ENCODE measurements around the gene TPRX1.

DNA sequence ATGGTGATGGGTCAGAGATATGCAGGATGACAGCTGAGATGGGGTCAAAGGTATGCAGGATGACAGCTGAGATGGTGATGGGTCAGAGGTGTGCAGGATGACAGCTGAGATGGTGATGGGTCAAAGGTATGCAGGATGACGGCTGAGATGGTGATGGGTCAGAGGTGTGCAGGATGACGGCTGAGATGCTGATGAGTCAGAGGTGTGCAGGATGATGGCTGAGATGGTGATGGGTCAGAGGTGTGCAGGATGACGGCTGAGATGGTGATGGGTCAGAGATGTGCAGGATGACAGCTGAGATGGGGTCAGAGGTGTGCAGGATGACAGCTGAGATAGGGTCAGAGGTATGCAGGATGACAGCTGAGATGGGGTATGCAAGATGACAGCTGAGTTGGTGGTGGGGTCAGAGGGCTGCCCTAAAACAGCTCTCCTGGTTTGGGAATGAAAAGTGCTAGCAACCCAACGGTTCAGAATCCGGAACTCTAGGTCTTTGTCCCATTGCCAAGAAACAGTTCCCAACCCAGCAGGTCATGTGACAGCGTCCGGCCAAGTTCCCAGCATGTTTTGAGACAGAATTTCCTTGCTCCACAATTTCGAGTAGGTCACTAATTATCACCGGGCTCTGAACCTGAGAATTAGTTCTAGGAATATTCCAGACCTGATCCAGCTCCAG is 22.6 kb downstream of the TPRX1 start:
- TF ChIP-seq, protein P1, sequence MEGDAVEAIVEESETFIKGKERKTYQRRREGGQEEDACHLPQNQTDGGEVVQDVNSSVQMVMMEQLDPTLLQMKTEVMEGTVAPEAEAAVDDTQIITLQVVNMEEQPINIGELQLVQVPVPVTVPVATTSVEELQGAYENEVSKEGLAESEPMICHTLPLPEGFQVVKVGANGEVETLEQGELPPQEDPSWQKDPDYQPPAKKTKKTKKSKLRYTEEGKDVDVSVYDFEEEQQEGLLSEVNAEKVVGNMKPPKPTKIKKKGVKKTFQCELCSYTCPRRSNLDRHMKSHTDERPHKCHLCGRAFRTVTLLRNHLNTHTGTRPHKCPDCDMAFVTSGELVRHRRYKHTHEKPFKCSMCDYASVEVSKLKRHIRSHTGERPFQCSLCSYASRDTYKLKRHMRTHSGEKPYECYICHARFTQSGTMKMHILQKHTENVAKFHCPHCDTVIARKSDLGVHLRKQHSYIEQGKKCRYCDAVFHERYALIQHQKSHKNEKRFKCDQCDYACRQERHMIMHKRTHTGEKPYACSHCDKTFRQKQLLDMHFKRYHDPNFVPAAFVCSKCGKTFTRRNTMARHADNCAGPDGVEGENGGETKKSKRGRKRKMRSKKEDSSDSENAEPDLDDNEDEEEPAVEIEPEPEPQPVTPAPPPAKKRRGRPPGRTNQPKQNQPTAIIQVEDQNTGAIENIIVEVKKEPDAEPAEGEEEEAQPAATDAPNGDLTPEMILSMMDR (IDR thresholded peaks at IDR 0.05; ENCODE audit: low read depth, low read length): no peak
- no peak for TF ChIP-seq MYC (IDR thresholded peaks at IDR 0.05; ENCODE audit: low read depth, low read length)
